ENCODE results near the gene DCANP1.

Gene DCANP1

DNA sequence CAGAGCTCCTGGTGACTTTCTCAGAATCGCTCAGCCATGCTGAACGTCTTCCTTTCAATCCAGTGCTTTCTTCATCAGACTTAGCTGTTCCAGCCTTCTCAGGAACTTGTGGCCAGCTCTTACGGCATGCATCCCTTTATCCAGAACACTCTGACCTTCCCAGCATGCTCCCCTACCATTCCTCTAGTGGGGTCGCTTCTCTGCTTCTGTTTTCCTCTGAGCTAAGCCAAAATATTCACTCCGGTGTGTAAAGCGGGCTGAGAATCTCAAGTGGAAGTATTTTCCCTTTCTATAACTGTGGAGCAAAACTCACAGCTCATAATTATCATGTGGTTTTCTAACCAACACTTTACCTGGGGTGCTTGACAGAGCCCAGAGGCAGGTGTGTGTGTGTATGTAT is 6.2 kb downstream of the DCANP1 start:
- DNase-seq, result no peak

DNA sequence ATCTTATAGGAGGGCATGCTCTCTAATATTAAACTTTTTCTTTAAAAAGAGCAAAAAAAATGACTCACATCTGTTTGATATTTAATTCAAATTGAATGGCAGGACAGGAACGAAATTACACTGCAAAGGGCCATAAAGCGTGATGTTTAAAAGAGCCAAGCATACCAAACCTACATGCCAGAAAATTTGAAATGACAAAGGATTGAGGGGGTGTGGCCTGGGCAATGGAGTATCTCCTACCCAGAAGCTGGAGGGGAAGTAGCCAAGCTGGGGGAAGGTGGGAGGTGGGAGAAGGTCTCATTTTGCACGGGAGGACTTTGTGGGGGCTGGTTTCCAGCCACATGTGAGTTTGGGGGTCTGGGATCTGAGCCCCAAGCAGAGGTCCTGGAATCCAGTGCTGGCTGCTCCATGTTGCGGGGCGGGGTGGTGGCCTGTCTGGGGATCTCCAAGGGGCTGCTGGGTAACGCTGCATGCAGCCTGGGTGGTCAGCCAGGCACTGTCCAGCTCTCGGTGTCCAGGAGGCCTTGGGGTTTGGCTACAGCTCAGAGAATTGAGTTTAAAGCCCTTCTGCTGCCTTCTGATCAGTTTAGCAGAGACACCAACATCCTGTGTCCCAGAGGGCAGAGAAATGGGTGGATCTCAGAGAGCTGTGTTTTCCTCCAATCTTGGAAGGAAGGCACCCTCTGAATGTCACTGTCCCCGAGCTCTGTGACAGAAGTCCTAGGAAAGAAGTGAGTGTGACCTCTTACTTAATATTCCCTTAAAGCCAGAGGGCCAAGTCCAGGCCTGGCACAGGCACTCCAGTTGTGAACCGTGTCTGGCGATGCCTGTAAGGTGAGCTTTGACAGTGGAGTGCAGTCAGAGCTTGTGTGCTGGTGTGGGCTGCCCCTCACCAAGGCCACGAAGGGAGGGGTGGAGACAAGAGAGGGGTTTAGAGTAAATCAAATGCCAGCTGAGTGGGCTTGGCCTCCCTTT is 7.6 kb downstream of the DCANP1 start:
- DNase-seq, result no peak

DNA sequence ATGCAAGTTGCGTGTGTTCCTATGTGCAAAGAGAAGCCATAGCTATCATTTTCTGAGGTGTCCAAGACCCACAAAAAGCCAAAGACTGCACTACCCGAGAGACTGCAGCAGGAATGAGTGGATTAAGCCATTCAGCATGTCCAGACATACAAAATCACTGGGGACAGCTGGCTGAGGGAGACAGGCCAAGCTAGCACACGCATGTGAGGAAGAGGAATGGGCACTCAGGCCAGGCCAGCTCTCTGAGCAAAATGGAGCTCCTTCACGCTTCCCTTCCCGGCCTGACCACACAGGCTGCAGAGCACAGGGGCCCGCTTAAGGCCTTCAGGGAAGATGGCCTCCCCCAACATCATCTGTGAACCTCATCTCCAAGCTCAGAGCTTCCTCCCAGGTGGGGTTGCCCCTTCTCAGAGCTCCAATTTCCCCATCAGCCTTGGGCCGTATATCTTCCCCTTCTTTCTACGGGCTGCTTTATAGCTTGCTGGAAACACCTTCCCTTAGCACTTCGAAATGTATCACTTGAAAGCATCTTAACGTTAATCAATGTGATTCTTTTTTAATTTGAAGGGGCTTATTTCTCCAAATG is 8.4 kb downstream of the DCANP1 start:
- no peak for DNase-seq

DNA sequence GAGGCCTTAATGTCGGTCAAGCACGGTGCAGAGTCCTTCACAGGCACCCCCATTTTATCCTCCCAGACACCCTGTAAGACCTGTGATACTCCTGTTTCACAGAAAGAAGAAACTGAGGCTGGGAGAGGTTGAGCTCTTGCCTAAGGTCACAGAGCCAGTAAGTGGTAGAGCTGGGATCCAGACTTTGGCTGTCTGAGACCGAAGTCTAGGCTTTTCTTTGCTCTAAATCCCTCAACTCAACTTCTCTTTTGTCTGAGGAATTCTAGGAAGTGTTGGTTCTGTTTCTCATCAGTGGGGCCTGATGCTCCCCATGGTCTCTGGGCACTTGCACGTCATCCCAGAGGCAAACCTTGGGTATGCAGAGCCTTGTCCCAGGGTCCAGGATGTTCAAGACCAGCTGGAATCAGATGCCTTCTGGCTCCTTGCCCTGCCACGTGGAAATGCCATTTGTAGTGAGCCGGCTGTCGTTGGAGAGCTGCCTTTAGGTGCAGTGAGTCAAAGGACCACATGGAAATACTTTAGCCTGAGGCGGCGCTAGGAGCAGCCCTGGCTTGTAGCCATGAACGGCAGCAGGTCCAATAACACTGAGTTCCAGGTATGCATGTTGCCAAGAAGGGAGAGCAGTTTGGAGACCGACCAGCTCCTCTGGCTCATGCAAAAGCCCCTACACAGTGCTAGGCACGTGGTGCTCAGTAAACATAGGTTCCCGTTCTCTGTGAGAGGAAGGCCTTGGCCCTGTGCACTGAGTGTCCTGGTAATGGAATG is 9.2 kb downstream of the DCANP1 start:
- no peak for DNase-seq

GRCh38 chr5:135437422-135437795 is 9.7 kb downstream of the DCANP1 start:
- DNase-seq, result no peak

GRCh38 chr5:135436951-135437418 is 10.2 kb downstream of the DCANP1 start:
- DNase-seq, result no peak

DNA sequence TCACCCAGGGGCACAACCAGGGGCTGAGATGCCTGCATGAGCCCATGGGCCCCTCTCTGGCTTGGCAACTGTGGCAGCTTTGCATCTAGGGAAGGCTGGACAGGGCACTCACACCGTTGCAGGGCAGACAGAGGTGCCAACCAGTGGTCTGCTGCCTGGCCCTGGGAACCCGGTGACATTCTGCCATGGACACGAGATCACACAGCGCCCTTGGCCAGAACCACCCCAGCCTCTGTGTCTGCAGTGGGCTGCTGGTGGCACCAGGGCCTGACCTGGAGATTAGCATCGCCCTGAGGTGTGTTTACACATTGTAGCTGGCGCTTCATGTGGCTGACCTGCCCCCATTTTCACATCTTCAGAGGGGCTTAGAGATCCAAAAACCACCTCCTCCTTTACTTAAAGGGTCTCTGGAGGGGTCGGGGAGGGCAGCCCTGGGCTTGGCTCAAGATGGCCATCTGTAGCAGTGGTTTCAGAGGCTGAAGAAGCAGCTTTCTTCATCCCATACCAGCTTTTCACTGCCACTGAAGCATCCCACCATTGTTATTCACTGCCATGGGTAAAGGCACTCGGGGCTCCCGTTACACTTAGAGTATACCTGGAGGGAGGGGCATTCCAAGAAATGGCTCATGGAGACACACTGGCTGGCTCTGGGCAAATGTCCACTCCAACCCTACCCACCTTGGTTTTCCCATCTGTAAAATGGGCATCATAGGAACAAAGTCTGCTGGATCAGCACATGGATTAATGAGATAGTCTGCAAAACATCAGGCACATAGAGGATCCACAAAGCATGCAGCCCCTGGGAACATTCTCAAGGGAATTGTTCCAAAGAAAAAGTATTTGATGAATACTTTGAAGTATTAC is 11.4 kb downstream of the DCANP1 start:
- no peak for DNase-seq

GRCh38 chr5:135434591-135435466 is 12.3 kb downstream of the DCANP1 start:
- DNase-seq, result no peak

GRCh38 chr5:135433681-135434426 is 13.3 kb downstream of the DCANP1 start:
- no peak for DNase-seq

- DNase-seq, result no peak
Observed at GRCh38 chr5:135432113-135432512, 15.0 kb downstream of the DCANP1 start.

DNA sequence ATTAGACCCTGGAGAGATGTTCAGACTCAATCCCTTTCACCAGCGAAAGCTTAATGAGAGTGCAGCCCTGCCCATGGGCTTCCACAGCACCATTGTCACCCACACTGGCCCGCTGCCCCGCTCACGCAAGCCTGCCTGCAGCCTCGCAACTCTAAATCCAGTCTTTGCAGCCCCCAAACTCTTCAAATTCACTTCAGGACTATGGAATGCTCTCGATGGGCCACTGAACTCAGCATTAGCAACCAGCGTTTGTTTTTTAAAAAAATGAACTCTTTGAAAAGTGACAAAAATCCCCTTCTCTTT is 17.1 kb downstream of the DCANP1 start:
- DNase-seq, result no peak

DNA sequence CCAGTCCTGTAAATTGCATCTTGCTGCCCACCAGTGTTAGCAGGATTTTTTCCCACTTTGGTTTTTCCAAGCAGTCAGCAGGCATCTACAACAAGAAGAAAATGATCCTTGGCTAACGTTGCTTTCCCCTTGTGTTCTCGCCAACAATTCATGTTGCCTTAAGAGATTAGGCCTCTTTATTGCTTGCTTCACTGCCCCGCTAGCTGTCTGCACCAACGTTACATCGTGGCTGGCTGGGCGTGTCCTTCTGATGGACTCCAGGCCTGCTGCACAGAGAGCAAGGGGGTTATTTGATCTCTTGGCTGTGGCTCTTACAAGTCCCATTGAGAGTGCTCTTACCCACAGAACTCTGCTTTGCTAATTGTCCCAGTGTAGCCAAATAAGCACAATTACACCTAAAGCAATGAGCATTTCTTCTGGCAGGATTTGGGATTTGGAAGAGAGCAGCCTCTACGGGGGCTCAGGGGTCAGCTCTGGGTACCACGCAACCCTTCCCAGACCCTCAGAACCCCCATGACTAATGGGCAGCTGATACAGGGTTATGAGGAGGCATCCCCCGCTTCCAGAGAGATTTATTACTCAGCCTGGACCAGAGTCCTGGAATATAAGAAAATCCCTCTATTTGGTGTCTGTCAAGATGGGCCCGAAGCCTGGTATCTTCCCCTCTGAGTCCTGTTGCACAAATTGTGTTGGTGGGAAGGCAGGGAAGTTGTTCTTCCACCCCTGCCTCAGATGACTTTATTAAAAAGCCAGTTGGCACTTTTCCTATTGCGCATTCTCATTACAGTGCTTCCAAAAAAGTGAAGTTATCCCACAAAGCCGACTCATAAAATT is 17.6 kb downstream of the DCANP1 start:
- no peak for DNase-seq

DNA sequence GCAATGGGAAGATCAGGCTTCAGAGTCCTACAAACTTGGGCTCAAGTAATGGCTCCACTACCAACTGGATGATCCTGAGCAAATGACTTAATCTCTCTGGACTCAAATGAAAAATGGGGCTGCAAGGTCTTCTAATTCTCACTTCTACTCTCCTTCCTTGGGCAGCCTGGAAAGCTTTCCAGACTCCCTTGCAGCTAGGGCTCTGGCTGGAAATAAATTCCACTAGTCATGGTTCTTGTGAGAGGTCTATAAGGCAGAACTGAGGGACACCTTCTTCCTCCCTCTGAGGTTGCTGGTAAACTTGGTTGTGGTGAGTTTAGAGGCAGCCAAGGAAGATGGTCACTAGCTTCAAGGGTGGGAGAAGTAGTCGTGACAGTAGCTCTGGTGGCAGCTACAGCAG is 18.6 kb downstream of the DCANP1 start:
- no peak for DNase-seq

DNA sequence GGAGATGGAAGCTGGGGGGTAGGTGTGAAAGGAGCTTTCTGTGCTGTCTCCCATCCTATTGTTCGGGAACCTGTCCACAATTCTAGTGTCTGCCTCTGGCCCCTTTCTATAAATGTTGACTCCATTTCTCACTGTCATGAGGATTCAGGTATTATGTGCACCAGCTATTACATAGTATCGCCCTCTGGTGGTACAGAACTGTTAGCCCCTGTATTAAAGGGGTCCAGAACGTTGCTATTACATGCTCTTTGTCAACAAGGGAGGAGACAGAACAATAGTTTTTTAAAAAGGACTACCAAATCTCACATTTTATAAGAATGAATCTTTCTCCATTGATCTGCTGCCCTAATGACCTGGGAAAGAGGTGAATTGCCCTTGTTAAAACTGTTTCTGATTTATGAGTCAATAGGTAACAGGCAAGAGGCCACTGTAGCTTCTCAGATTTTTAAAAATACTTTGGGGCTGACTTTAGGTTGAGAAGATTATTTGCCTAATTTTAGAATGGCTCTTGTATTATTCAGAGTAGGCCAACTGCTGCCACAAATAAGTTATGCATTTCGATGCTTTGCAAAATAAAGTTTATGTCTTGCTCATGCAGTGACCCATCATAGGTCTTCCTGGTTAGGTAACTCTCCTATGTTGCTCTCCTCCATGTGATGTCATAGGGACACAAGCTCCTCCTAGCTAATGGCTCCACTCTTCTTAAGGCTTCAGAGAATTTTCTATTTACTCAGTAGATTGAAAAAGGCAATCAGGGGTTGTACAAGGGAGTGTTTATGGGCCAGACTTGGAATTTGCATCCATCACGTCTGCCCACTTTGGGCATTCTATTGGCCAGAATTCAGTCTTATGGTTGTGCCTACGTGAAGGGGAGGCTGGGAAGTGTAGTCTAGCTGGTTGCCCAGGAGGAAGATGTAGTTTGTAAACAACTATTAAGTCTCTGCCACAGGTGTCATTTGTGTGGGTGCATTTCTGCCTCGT is 20.8 kb downstream of the DCANP1 start:
- no peak for DNase-seq

DNA sequence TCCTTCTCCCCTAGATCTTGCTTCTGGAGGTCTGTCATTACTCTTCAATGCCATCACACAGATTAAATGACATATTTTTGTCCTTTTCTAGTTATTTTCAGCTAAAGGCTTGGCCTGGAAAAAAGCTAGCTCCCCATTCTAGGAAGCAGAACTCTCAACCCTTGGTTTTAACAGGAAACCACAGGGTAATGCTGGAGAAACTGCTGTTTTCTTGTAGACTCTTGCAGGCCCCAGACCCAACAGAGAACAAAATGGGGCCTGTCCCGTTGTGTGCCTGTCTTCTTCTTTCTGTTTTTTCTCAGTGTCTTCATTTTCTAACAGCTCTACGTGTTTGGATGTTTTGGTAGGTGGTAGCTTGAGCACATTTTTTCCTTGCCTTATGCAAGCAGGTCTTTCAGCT is 21.5 kb downstream of the DCANP1 start:
- no peak for DNase-seq

- no peak for DNase-seq
Observed at GRCh38 chr5:135423846-135424168, 23.3 kb downstream of the DCANP1 start.

DNA sequence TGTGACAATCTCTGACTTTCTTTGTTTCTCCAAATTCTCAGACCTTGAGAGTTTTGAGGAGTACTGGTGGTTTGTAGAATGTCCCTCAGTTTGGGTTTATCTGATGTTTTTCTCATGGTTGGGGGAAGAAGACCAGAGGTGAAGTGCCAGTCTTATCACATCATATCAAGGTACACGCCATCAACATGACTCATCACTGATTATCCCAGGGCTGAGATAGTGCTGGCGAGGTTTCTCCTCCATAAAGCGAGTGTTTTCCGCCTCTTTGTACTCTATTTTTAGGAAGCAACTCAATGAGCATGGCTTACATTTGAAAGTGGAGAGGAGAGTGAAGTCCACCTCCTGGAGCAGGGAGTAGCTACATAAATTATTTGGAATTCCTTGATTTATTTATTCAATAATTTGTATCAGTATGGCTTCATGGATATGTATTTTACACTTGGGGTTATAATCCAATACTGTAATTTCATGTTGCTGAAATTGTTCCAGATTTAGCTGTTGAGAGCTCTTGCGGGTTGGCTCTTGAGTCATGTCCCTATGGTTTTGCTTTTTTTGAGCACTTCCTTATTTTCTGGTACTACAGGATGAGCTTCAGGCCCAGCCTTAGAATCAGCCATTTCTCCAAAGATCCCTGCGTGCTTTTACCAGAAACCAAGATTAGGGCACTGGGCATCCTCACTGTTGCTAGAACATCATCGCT is 23.9 kb downstream of the DCANP1 start:
- DNase-seq, result no peak

DNA sequence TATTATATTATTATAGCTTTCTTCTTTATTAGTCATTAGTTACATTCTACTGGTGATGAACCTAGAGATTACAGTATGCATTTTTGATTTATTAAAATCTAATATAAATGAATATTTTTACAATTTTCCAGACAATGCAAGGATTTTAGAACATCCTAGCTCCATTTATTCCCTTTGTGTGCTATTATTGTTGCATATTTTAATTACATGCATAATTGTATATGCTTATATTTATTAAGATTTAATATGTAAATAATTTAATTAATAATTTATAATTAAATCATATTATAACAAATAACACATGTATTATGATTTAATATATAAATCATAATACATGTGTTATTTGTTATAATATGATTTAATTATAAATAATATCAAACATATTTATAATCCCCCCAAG is 24.7 kb downstream of the DCANP1 start:
- no peak for DNase-seq

Data from hippocampal formation (tissue), 2 donors.